ENCODE data around the gene F2R. TPM values are rescaled to one million over a fixed set of nuclear protein-coding genes. Genes with fewer than 3 reads are reported as not detected.

F2R gene
- total and polyA plus RNA-seq, 2 of the 4 experiments (the other 2 are of a cell fraction) = 85.7 to 147 TPM

DNA sequence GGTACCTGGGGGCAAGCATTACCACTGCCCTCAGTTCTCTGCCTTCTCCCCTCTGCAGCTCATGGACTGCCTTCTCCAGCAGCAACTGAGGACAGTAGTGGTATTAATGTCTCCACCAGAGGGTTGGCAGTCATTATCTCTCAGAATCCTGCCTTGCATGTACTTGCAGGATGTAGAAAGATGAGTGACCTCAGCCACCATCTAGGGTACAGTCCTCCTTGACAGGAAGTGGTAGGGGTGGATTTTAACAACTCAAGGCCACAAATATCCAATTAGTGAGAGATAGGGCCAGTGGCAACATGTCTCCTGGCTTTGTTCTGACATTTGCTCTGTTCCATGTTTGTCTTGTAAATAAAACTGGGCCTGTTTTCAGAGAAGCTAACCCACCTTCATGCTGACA is 47.2 kb downstream of the F2R start:
- Histone ChIP-seq H2BK15ac (ENCODE audit: low read depth, low read length) (0 out of 3 replicates have a peak overlapping the region, but pooled peaks have one; percentile 14), H3K9ac (ENCODE audit: low read depth, low read length) (no peak overlapping the region), H2BK120ac (ENCODE audit: low read depth, low read length) (peak overlapping the region; percentile 55; the same call in 1 of the 2 replicates), H3K9me3 (ENCODE audit: control insufficient read depth, insufficient read depth, low read length) (peaks cover 2% of the 10 kb centered on the region; the same call in 1 of the 2 replicates), H3K18ac (ENCODE audit: low read depth, low read length) (peak overlapping the region; percentile 70; the same call in 1 of the 2 replicates), H3K56ac (ENCODE audit: extremely low read depth, insufficient read depth, low read length) (no peak overlapping the region), H3K27ac (ENCODE audit: insufficient read depth, low read length) (no peak overlapping the region), H2AK5ac (ENCODE audit: low read depth, low read length) (peak overlapping the region; percentile 53; the same call in 1 of the 2 replicates), H3K79me1 (ENCODE audit: low read depth in 1 of 2, low read length in 2 of 2) (no peaks in the 10 kb centered on the region; a peak in 1 of 4 replicates), H3K14ac (replicated peaks; ENCODE audit: low read depth, low read length) (no peak overlapping the region), H2BK5ac (ENCODE audit: low read depth, low read length, poor library complexity, severe bottlenecking) (peak overlapping the region; percentile 62), H2AFZ (replicated peaks; ENCODE audit: low read length, poor library complexity) (no peak overlapping the region), H4K8ac (ENCODE audit: low read depth in 2 of 2, low read length in 2 of 2) (no peak overlapping the region; a peak in 1 of 4 replicates), H4K5ac (ENCODE audit: low read depth, low read length) (peak overlapping the region; percentile 84), H3K4ac (ENCODE audit: low read depth, low read length) (no peak overlapping the region), H4K20me1 (ENCODE audit: insufficient read depth, low read length) (no peaks in the 10 kb centered on the region), H3K36me3 (ENCODE audit: control insufficient read depth, insufficient read depth, low read length) (no peaks in the 10 kb centered on the region), H3K27me3 (ENCODE audit: control insufficient read depth, insufficient read depth, low read length) (no peaks in the 10 kb centered on the region; the same call in 1 of the 2 replicates), H3K4me1 (ENCODE audit: control insufficient read depth, insufficient read depth, low read length) (peaks cover 7% of the 10 kb centered on the region), H3K4me3 (ENCODE audit: insufficient read depth, low read depth, low read length) (no peak overlapping the region), H4K91ac (ENCODE audit: insufficient read depth, low read depth, low read length) (peak overlapping the region; percentile 23; the same call in 1 of the 2 replicates), H2BK20ac (ENCODE audit: low read depth, low read length) (peak overlapping the region; percentile 12; the same call in 1 of the 2 replicates), H3K23ac (ENCODE audit: low read depth, low read length) (no peak overlapping the region), H3K4me2 (ENCODE audit: low read depth, low read length) (no peak overlapping the region), H2AK9ac (replicated peaks; ENCODE audit: low read depth, low read length, poor library complexity) (no peak overlapping the region), H3K9me1 (ENCODE audit: insufficient read depth, low read length) (no peaks in the 10 kb centered on the region)
- ATAC-seq (ENCODE audit: low read depth) (no peak), DNase-seq (no peak)
- BruUV-seq (replicated peaks) = no TSS peak
- CTCF ChIA-PET = interaction anchor here (0.7 kb wide), 1 partner anchor 26 kb away, joined by 3 read pairs; no protein-coding TSS in a partner anchor
- in situ Hi-C loops (cut with MboI; ENCODE audit: low sequenced_read_pairs) = no loop called here
- TF ChIP-seq SMC3 (IDR thresholded peaks at IDR 0.05; ENCODE audit: low read depth, low read length) = no peak
- intact Hi-C loops (cut with micrococcal nuclease) = no loop called here
- dilution Hi-C loops (cut with HindIII; ENCODE audit: low sequenced_read_pairs, unreplicated experiment) = no loop called here
- POLR2A ChIA-PET (ENCODE audit: unreplicated experiment) = no interaction called here

All from IMR-90 (cell line).